HG03575 (cell line): ENCODE data around the gene KRTAP4-16.
"Not testable (repeated sequence)": the region's sequence is repeated elsewhere in the genome, so short reads cannot be mapped to it uniquely, and the experiment has no call there.

ENCODE experiments used
- ATAC-seq: cut with Tn5 transposase; IDR thresholded peaks from one replicate; pipeline ENCODE4 v1.9.1; 2021; ENCODE audit not compliant: unreplicated experiment, insufficient number of reproducible peaks, low FRiP score; ENCODE audit errors: extremely low read depth

KRTAP4-16 gene

GRCh38 chr17:41121742-41122141, 19.7 kb upstream of the KRTAP4-16 start:
- no peak for ATAC-seq

DNA sequence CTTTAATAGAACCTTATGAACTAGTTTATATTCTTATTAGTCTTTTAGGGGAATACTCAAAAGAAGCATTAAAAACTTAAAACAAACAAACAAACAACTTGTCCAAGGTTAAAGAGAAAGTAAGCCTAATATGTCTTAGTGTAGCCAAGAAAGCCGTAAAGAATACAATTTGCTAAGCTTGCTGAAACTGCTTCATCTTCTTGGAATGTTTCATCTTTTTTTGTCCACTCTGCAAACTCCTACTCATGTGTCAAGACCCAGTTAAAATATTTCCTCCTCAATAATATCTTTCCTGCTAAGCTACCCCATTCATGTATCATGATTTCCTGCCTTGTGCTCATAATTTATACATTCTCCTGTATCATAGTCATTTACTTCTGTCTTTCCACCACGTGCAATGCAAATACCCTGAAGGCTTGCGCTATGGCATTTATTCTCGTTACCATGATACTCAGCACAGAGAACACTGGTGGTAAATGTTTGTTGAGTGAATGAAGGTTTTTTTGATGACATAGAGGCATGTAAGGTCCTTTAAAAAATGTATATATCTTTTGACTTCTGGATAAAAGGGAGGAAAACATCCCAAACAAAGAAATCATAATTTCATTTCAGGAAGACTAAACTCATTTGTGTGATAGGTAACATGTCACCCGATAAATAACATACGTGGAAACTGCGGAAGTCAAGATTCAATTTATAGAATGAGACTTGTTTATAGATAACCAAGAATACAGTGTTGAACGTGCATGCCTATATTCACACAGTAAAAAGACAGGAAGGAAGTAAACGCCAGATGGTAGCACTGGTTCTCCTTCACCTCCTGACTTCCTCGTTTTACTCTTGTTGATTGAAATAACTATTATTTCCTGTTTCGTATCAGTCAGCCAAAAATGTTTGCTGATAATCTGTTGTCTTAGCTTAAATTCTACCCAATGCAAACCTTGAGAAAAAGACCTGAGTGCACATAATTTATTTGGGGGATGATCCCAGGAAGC, 18.0 kb upstream of the KRTAP4-16 start:
- not testable (repeated sequence) for ATAC-seq

DNA sequence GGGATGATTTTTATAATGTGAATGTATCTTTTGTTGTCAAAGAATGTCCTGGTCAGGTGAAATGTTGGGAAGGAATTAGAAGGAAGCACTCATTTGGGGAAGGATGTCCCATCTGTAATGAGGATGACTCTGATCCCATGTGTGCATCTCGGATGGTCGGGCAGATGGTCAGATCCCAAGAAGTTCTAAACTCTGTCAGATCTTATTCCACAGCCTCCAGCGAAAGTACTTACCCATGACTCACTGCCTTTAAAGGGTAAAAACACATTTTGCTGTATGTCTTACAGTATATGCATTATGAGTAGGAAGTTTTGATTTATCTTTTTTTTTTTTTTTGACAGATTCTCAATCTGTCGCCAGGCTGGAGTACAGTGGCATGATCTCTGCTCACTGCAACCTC, 16.7 kb upstream of the KRTAP4-16 start:
- ATAC-seq: no peak

- not testable (repeated sequence) for ATAC-seq
Measured at GRCh38 chr17:41117846-41118386, 15.9 kb upstream of the KRTAP4-16 start, which contains the start of gene KRTAP4-11. TSS of gene KRTAP4-11 (minus strand) at chr17:41118373. CDS start at chr17:41118315, 58 bp downstream.

DNA sequence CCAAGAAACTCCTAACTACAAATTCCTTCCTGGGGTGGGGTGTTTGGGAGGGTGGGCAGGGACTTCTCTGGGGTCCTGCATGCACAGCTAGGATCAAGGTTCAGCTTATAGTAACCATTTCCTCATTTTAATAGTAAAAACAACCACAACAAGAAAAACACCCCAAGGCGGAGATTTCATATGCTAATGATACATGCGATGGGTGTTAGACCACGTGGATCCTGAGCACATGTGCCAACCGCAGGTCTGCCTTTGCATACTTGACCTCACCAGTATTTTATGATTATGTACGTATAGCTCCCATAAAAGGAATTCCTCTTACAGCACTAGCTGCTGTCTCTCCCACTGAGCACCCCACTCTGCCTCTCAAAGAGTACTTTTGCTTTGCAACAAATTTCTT, 14.3 kb upstream of the KRTAP4-16 start:
- ATAC-seq: no peak

GRCh38 chr17:41111151-41111885, 9.3 kb upstream of the KRTAP4-16 start:
- no peak for ATAC-seq

DNA sequence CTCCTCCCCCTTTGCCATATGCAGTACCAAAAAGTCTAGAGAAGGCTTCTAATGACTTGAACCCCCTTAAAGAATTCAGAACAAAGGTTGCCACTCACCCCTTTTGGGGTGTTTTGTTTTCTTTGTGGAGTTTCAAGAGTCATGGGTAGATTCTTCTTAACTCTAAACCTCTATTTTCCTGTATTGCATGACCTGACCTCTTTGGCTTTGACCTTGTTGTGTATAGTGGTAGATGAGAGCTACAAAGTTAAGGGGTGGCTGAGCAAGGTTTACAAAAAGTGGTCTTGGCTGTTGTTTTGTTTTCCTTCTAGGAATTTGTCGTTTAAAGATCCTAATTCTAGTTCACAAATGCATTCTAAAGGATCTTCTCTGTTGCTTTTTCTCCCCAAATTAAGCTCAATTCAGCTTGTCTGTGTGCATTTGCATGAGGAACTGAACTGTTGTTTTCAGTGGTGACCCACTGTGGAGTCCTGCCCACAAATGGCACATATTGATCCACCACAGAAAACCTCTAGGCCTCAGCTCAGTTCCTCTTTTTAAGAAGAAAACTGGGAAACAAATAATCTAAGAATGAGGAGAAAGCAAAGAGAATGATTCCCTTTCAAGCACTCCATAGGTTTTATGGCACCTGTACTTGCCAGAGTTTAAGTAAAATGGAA, 6.8 kb upstream of the KRTAP4-16 start:
- ATAC-seq: not testable (repeated sequence)

- ATAC-seq: no peak
Measured at GRCh38 chr17:41107941-41108450, 6.0 kb upstream of the KRTAP4-16 start.

- not testable (repeated sequence) for ATAC-seq
Measured at GRCh38 chr17:41105347-41105746, 3.3 kb upstream of the KRTAP4-16 start, which contains the start of gene KRTAP4-9. TSS of gene KRTAP4-9 (plus strand) at chr17:41105389. CDS start at chr17:41105389, 0 bp downstream.

GRCh38 chr17:41104386-41105038, 2.5 kb upstream of the KRTAP4-16 start:
- not testable (repeated sequence) for ATAC-seq

GRCh38 chr17:41103896-41104295, 1.9 kb upstream of the KRTAP4-16 start:
- ATAC-seq: no peak

DNA sequence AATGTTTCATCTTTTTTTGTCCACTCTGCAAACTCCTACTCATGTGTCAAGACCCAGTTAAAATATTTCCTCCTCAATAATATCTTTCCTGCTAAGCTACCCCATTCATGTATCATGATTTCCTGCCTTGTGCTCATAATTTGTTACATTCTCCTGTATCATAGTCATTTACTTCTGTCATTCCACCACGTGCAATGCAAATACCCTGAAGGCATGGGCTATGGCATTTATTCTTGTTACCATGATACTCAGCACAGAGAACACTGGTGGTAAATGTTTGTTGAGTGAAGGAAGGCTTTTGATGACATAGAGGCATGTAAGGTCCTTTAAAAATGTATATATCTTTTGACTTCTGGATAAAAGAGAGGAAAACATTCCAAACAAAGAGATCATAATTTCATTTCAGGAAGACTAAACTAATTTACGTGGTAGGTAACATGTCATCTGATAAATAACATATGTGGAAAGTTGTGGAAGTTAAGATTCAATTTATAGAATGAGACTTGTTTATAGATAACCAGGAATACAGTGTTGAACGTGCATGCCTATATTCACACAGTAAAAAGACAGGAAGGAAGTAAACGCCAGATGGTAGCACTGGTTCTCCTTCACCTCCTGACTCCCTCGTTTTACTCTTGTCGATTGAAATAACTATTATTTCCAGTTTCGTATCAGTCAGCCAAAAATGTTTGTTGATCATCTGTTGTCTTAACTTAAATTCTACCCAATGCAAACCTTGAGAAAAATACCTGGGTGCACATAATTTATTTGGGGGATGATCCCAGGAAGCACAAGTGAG, 2.1 kb downstream of the KRTAP4-16 start:
- not testable (repeated sequence) for ATAC-seq

- no peak for ATAC-seq
Measured at GRCh38 chr17:41098481-41098880, 3.5 kb downstream of the KRTAP4-16 start.

GRCh38 chr17:41098042-41098441, 4.0 kb downstream of the KRTAP4-16 start, which contains the start of gene KRTAP4-8:
TSS of gene KRTAP4-8 (minus strand) at chr17:41098142. CDS start at chr17:41098084, 58 bp downstream.
- ATAC-seq: no peak

- no peak for ATAC-seq
Measured at GRCh38 chr17:41096055-41096454, 6.0 kb downstream of the KRTAP4-16 start.

GRCh38 chr17:41088760-41089352, 13.2 kb downstream of the KRTAP4-16 start:
- not testable (repeated sequence) for ATAC-seq
